ENCODE measurements around the gene RDX.

Gene RDX

DNA sequence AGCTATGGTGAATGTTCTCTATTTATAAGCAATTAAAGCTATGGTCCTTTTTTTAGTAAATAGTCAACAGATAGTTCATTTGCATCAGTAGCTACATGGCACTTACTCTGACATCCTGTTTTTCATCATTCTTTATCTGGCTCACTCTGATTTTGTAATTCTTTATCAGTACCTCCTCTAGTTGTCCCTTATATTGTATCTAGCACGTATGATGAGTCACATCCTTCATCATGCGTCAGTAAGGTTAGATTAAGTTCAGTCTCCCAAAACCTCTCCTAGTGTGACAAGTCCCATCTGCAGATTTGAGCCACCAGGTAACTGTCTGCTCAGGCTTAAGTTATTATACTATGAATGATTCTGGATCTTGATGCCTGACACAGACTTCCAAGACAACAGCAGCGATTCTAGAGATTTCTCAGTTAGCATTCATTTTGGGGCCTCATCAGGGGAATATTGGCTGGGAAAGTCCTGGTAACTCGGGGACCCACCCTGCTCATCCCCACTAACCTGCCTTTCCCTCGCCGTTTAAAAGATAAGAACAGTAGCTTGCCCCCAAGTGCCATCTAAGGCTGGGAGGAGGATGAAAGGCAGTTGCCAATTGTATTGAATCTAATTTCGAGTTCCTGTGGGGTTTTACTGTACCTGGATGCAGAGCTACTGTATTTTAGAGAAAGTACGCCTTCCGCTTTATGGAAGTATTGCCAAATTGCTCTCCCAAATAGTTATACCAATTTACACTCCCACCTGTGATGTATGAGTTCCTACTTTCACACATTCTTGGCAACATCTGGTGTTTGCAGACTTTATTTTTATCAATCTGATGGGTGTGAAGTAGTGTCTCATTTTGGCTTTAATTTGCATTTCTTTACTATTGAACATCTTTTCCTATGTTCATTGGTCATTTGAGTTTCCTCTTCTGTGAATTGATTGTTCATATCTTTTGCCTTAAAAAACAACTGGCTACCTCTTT is 147.4 kb downstream of the RDX start:
- TF ChIP-seq, protein P1, sequence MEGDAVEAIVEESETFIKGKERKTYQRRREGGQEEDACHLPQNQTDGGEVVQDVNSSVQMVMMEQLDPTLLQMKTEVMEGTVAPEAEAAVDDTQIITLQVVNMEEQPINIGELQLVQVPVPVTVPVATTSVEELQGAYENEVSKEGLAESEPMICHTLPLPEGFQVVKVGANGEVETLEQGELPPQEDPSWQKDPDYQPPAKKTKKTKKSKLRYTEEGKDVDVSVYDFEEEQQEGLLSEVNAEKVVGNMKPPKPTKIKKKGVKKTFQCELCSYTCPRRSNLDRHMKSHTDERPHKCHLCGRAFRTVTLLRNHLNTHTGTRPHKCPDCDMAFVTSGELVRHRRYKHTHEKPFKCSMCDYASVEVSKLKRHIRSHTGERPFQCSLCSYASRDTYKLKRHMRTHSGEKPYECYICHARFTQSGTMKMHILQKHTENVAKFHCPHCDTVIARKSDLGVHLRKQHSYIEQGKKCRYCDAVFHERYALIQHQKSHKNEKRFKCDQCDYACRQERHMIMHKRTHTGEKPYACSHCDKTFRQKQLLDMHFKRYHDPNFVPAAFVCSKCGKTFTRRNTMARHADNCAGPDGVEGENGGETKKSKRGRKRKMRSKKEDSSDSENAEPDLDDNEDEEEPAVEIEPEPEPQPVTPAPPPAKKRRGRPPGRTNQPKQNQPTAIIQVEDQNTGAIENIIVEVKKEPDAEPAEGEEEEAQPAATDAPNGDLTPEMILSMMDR (IDR thresholded peaks at IDR 0.05; ENCODE audit: borderline replicate concordance, insufficient read depth, low read depth, low read length) = no peak
- no peak overlapping the region for H3K4me3 ChIP-seq (ENCODE audit: low read depth, low read length)

- H3K4me3 ChIP-seq (ENCODE audit: low read depth, low read length) = no peak overlapping the region
- TF ChIP-seq, protein P1 (IDR thresholded peaks at IDR 0.05; ENCODE audit: borderline replicate concordance, insufficient read depth, low read depth, low read length) = no peak
Observed at GRCh38 chr11:110147962-110148709, 148.3 kb downstream of the RDX start.

- H3K4me3 ChIP-seq (ENCODE audit: low read depth, low read length) = no peak overlapping the region
- TF ChIP-seq, protein P1 (IDR thresholded peaks at IDR 0.05; ENCODE audit: borderline replicate concordance, insufficient read depth, low read depth, low read length) = no peak
Observed at GRCh38 chr11:110141812-110142211, 154.6 kb downstream of the RDX start.

DNA sequence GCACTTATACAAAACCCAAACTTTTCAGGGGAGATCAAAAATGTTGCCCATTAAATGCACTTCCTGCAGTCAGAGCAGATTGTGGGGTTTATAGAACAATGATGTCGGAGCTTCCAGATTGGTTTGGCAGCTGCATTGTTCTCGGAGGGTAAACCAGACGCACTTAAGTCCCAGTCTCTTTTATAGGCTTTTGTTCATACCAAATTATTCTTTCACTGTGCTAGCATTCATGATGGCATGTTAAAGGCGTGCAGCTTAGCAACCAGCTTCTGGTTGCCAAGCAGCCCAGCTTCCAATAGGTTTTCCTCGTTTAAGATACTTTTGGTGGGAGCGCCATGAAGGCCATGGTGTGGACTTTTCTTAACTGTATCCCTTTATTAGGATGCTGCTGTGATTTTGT is 162.3 kb downstream of the RDX start:
- TF ChIP-seq, protein P1 (IDR thresholded peaks at IDR 0.05; ENCODE audit: borderline replicate concordance, insufficient read depth, low read depth, low read length) = no peak

DNA sequence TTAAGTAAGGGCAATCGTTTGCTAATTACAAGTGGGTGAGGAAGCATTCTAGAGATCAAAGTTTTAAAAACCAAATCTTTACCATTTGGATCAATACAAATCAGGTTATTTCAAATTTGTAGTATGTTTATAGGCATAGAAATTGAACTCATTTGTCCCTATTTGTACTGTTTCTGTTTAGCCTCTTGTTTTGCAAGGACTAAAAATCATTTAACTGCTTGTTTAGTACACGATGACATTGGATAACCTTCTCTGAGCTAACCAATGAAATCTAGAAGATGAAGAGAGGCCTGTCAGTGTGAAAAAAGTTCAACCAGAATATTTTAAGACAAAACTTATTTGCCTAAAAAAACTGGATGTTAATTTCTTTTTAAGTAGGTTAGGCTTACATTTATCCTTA is 163.3 kb downstream of the RDX start:
- H3K4me3 ChIP-seq (ENCODE audit: low read depth, low read length) = no peak overlapping the region
- TF ChIP-seq, protein P1 (IDR thresholded peaks at IDR 0.05; ENCODE audit: borderline replicate concordance, insufficient read depth, low read depth, low read length) = no peak

More for the DNA sequence above, 162.3 kb downstream of the RDX start:
- H3K4me3 ChIP-seq (ENCODE audit: low read depth, low read length) = no peak overlapping the region

DNA sequence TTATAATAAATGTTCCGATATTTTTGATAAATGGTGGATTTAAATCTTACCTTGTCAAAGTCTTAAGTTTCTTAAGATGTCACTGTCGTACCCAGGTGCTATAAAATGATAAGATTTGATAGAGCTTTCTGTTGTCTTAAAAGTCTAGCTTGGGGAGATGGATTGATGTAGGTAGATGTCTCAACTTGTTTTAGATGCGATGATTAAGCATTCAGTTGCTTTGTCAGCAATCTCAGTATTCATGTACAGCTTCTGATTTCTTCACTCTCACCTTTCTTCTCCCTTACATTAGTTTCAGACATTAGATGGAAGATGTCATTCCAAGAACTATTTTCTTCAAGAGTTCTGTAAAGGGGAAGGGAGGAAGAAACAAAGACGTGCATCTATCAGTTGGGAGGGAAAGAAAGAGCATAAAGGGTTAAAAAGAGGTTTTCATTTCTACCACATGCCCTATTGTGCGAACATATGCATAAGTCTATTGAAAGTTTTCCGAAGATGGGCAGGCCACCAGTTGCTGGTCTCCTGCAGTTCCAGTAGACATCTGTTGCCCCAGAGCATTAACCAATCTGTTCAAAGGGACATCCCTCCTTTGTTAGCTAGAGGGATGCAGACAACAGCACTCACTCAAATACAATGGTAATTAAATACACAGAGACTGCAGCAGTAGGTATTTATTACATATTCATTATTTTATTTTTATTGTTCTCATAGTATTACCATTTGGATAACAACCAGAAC is 164.9 kb downstream of the RDX start:
- H3K4me3 ChIP-seq (ENCODE audit: low read depth, low read length) = no peak overlapping the region
- TF ChIP-seq, protein P1 (IDR thresholded peaks at IDR 0.05; ENCODE audit: borderline replicate concordance, insufficient read depth, low read depth, low read length) = no peak
